Activated B cell treated with CpG ODN at 0.5 μM for 24 hours (primary cell): ENCODE results near the gene CLCN7. TPM values are rescaled to one million over a fixed set of nuclear protein-coding genes. Genes with fewer than 3 reads are reported as not detected.
"Not testable (repeated sequence)": the region's sequence is repeated elsewhere in the genome, so short reads cannot be mapped to it uniquely, and the experiment has no call there.

Experiments
- ATAC-seq: fragments of 200-7000 bp; cut with Tn5 transposase; one replicate; pipeline ENCODE4 v1.10.0; 2021; ENCODE audit warnings: low read depth, mild to moderate bottlenecking, moderate library complexity
- CTCF ChIA-PET: fragments of 350-600 bp; sonication (Branson Sonifier 250); formaldehyde crosslinking; loops from one replicate; lab custom pipeline; 2021; ENCODE audit warnings: antibody characterized with exemption; lab: Charles Lee
- POLR2A ChIA-PET: fragments of 350-600 bp; sonication (Branson Sonifier 250); formaldehyde crosslinking; loops from one replicate; lab custom pipeline; 2021; ENCODE audit warnings: antibody characterized with exemption; lab: Charles Lee
- DNase-seq: peaks from one replicate; pipeline ENCODE4 v3.0.0; 2022
- H3K27ac Mint-ChIP-seq: one replicate; pipeline ENCODE4 v1.8.0; 2020; ENCODE audit warnings: mixed read lengths
- H3K27me3 Mint-ChIP-seq: one replicate; pipeline ENCODE4 v1.8.0; 2021; ENCODE audit warnings: mixed read lengths
- H3K36me3 Mint-ChIP-seq: one replicate; pipeline ENCODE4 v1.8.0; 2021; ENCODE audit warnings: low read depth, mixed read lengths
- H3K4me1 Mint-ChIP-seq: one replicate; pipeline ENCODE4 v1.8.0; 2021; ENCODE audit warnings: mixed read lengths
- H3K4me3 Mint-ChIP-seq: one replicate; pipeline ENCODE4 v1.8.0; 2020; ENCODE audit warnings: mild to moderate bottlenecking, mixed read lengths
- H3K9me3 Mint-ChIP-seq: one replicate; pipeline ENCODE4 v1.8.0; 2020; ENCODE audit warnings: mixed read lengths
- CTCF ChIP-seq: fragments of 200-600 bp; IDR thresholded peaks from one replicate; pipeline ENCODE4 v1.8.0; 2022; ENCODE audit warnings: antibody characterized with exemption, mild to moderate bottlenecking
- intact Hi-C: fragments of 100-400 bp; cut with micrococcal nuclease; formaldehyde crosslinking; loops from one replicate; pipeline ENCODE4 v1.15.1; 2024
- total RNA-seq: library from RNA; stranded (reverse); gene quantifications from 2 replicates; pipeline ENCODE4 v1.2.3, GENCODE V29; 2022

Gene CLCN7
- total RNA-seq, 1 donor from 2014 or later, result 144 TPM

GRCh38 chr16:1485847-1486496, 11.1 kb upstream of the CLCN7 start:
- peaks cover 3% of the 10 kb centered on the region for H3K9me3 Mint-ChIP-seq
- peaks cover 18% of the 10 kb centered on the region for H3K4me1 Mint-ChIP-seq
- TF ChIP-seq CTCF, result no peak
- DNase-seq (no peak), ATAC-seq (no peak)
- POLR2A ChIA-PET, result interaction anchor here (0.9 kb wide), 1 partner anchor 126 kb away, joined by 6 read pairs; the partner anchor contains the start of gene IFT140
- H3K4me3 Mint-ChIP-seq, result no peak overlapping the region
- H3K27ac Mint-ChIP-seq, result no peak overlapping the region
- intact Hi-C loops, result no loop called here
- CTCF ChIA-PET, result no interaction called here
- no peaks in the 10 kb centered on the region for H3K36me3 Mint-ChIP-seq
- H3K27me3 Mint-ChIP-seq, result no peaks in the 10 kb centered on the region

GRCh38 chr16:1481906-1482835, 7.3 kb upstream of the CLCN7 start:
- H3K27me3 Mint-ChIP-seq, result no peaks in the 10 kb centered on the region
- intact Hi-C loops, result no loop called here
- TF ChIP-seq CTCF, result no peak
- DNase-seq (no peak), ATAC-seq (no peak)
- H3K9me3 Mint-ChIP-seq, result peaks cover 3% of the 10 kb centered on the region
- H3K36me3 Mint-ChIP-seq, result no peaks in the 10 kb centered on the region
- ChIA-PET POLR2A (interaction anchor here (0.6 to 3.0 kb wide), 3 partner anchors 23 to 1034 kb away, joined by 3 to 22 read pairs (median 4); partner anchors contain the start of gene UQCC4), CTCF (no interaction called here)
- H3K4me1 Mint-ChIP-seq, result peaks cover 42% of the 10 kb centered on the region
- H3K27ac Mint-ChIP-seq, result no peak overlapping the region
- H3K4me3 Mint-ChIP-seq, result no peak overlapping the region

- DNase-seq, H3K4me3 Mint-ChIP-seq, CTCF ChIA-PET, intact Hi-C loops, H3K36me3 Mint-ChIP-seq, ATAC-seq, H3K9me3 Mint-ChIP-seq, H3K27me3 Mint-ChIP-seq: not testable (repeated sequence)
- POLR2A ChIA-PET, result interaction anchor here (0.6 to 4.1 kb wide), 5 partner anchors 14 to 62 kb away, joined by 3 to 33 read pairs (median 12); partner anchors contain the start of genes TELO2 and UQCC4
- H3K4me1 Mint-ChIP-seq, result peaks cover 55% of the 10 kb centered on the region
- peak overlapping the region; percentile 66 for H3K27ac Mint-ChIP-seq
Observed at GRCh38 chr16:1478937-1479336, 4.1 kb upstream of the CLCN7 start.

GRCh38 chr16:1477033-1477432, 2.2 kb upstream of the CLCN7 start:
- Mint-ChIP-seq H3K4me1 (peaks cover 62% of the 10 kb centered on the region), H3K27me3 (no peaks in the 10 kb centered on the region), H3K4me3 (no peak overlapping the region), H3K9me3 (peaks cover 3% of the 10 kb centered on the region), H3K27ac (no peak overlapping the region), H3K36me3 (peaks cover 5% of the 10 kb centered on the region)
- no peak for TF ChIP-seq CTCF
- DNase-seq, result no peak
- POLR2A ChIA-PET, result interaction anchor here (0.6 to 1.7 kb wide), 6 partner anchors 12 to 58 kb away, joined by 3 to 12 read pairs (median 6); partner anchors contain the start of genes TELO2 and UQCC4
- CTCF ChIA-PET, result no interaction called here
- intact Hi-C loops, result no loop called here
- no peak for ATAC-seq

- ChIA-PET POLR2A (interaction anchor here (0.9 to 1.7 kb wide), 3 partner anchors 17 to 202 kb away, joined by 3 to 8 read pairs (median 8); partner anchors contain the start of genes JPT2 and UQCC4), CTCF (no interaction called here)
- Mint-ChIP-seq H3K4me1 (peaks cover 63% of the 10 kb centered on the region), H3K27ac (peak overlapping the region; percentile 92), H3K4me3 (peak overlapping the region; percentile 89), H3K36me3 (peaks cover 14% of the 10 kb centered on the region), H3K9me3 (no peaks in the 10 kb centered on the region), H3K27me3 (no peaks in the 10 kb centered on the region)
- intact Hi-C loops, result loop anchor here (1.0 kb wide), 5 partner anchors 16 to 137 kb away; partner anchors contain the start of genes CRAMP1, IFT140 and TELO2
- DNase-seq (no peak), ATAC-seq (no peak)
- no peak for TF ChIP-seq CTCF
Observed at GRCh38 chr16:1475552-1476114, 805 bp upstream of the CLCN7 start.
